Dermis lymphatic vessel endothelial cell (primary cell): Measurements from ENCODE around the gene CCZ1. TPM values are rescaled to one million over a fixed set of nuclear protein-coding genes. Genes with fewer than 3 reads are reported as not detected.

ENCODE experiments used
- total RNA-seq: library from RNA; depleted of rRNA; stranded (reverse); fragments of >200 nt; gene quantifications from 2 replicates; pipeline ENCODE4 v1.2.1, GENCODE V29; 2014

Gene CCZ1
- 90.2 and 135 TPM in 2 replicates for total RNA-seq

DNA sequence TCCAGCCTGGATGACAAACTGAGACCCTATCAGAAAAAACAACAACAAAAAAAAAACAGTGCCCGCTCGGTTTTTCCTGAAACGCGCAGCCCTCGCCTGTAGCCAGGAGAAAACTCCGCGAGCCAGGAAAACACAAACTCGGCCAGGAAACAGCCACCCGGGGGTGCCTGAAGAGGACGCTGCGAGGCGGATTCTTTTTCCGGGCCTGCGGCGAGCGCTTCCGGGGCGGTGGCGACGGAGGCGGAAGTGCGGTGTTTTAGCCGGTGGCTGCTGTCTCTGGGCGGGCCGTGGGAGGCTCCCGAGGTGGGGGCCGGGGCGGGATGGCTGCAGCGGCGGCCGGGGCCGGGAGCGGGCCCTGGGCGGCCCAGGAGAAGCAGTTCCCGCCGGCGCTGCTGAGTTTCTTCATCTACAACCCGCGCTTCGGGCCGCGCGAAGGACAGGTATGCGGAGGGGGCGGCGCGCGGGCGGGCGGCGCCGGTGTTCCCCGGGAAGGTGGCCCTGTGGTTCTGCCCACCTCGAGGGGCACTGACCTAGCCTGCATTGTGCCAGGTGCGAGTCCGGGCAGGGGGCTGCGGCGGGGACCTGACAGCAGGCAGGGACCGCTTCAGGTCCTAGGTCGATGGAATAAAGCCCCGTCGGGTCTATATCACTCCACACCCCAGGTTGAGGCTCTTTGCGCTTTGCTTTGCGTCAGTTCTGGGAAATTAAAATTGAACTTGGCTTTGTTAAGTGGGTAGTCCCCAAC is at the start of gene CCZ1:
CCZ1 (plus strand) TSS at position 254 of the 745 bp plus-strand sequence; CDS start at position 321, 67 bp downstream.

DNA sequence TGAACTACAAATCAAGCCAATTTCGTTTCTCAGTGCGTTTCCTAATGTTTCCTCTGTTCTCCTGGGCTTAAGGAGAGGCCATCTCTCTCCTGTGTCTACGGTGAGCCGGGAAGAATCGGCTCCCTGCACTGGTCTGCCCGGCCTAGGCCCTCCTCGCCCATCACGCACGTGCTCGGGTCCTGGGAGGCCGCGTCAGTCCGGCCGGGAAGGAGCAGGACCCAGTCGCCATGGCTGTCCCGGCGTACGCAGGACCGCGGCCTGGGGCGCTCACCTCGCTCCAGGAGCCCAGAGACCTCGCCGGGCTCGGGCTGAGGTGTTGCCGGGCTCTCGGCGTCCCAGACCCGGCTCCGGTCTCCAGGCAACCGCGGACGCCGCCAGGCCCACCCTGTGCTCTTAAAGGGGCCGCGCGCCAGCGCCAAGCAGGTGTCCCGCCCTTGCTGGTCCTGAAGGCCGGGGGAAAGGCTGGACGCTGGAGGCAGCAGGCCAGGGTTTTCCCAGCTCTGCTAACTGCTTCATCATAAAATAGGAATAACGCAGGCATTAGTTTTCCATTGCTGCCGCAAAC is 71.9 kb downstream of the CCZ1 start, which contains the start of gene RSPH10B:
RSPH10B (minus strand) TSS at position 343 of the 565 bp plus-strand sequence. CDS start 3,573 bp downstream, outside the sequence.

Other genes with a start within 250 kb of the CCZ1 start
- 26.9 and 33.3 TPM in 2 replicates for gene RNF216, start 117.1 kb upstream of the CCZ1 start, total RNA-seq
- not detected in 2 replicates for gene OCM, start 17.9 kb upstream of the CCZ1 start, total RNA-seq
- 2.1 and 8.9 TPM in 2 replicates for gene RSPH10B, start 72.0 kb downstream of the CCZ1 start, total RNA-seq
- gene PMS2, start 110.3 kb downstream of the CCZ1 start, total RNA-seq = 12.5 and 18.7 TPM in 2 replicates
- 32.8 and 40.7 TPM in 2 replicates for gene AIMP2, start 110.5 kb downstream of the CCZ1 start, total RNA-seq
- under 0.01 and 0.09 TPM in 2 replicates for gene ANKRD61, start 132.6 kb downstream of the CCZ1 start, total RNA-seq
- gene EIF2AK1, start 160.4 kb downstream of the CCZ1 start, total RNA-seq = 67.3 and 73.8 TPM in 2 replicates
- 2.5 and 3.5 TPM in 2 replicates for gene USP42, start 206.2 kb downstream of the CCZ1 start, total RNA-seq